Lung microvascular endothelial cell (primary cell): ENCODE measurements around the gene SYNDIG1. TPM values are rescaled to one million over a fixed set of nuclear protein-coding genes. Genes with fewer than 3 reads are reported as not detected.
"Not testable (repeated sequence)": the region's sequence is repeated elsewhere in the genome, so short reads cannot be mapped to it uniquely, and the experiment has no call there.

ENCODE experiments used
- DNase-seq, 2 donors: peaks; one replicate each; pipeline versions ENCODE4 v3.0.0 to v3.0.0-alpha.2; 2010; ENCODE audit warnings: low read depth in 2 of 2
- total RNA-seq: library from RNA; depleted of rRNA; stranded (reverse); fragments of >200 nt; gene quantifications from 2 replicates; pipeline ENCODE4 v1.2.1, GENCODE V29; 2014

The SYNDIG1 gene
- total RNA-seq, 1 donor from 2014 or later: not detected

DNA sequence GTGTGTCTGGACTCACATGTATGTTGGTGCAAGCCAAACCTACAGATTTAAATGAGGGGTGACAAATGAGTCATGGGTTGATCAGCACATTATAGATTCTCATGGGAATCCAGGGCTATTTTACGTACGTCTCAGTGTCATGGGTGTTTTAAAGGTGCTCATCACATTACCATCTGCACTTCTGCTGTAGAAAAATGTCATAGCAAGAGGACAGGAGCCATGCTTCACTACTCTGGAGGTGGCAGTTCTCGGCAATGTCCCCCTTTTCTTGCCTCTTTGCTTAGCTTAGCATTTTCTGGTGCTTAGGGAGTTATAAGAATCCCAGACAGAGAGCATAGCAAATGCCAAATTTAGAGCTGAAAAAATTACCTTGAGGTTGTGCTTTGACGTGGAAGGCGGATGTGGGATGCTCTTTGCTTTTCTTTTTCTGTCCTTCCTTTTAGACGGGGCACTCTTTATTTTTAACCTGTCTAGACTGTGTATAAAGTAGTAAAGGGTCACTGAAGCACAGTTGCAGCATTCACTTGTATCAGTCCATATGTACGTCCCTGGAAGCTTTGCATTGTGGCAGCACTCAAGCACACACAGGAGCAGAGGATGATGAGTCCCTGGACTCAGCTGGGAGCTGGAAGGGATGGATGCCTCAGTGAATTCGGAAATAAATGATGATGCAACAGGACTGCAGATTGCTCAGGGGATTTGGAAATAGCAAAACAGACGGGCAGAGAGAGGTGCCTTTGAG lies 139.7 kb downstream of the SYNDIG1 start:
- no peak for DNase-seq

DNA sequence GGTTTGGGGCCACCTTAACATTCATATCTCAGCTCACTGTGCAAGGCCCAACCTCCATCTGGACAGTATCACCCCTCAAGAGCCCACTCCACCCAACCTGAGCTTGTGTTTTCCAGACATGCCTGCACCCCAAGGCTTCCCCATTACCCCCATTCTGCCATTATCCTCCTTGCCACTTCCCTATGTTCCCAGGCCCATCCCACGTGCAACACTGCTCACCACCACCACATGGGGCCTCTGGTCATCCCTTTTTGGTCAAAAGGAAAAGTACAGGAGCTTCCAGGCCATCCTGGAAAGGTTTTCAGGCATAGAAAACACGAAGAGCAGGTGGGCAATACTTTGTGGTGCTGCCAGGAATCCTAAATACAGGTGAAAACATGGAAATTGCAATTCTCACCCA lies 140.3 kb downstream of the SYNDIG1 start:
- DNase-seq: no peak

DNA sequence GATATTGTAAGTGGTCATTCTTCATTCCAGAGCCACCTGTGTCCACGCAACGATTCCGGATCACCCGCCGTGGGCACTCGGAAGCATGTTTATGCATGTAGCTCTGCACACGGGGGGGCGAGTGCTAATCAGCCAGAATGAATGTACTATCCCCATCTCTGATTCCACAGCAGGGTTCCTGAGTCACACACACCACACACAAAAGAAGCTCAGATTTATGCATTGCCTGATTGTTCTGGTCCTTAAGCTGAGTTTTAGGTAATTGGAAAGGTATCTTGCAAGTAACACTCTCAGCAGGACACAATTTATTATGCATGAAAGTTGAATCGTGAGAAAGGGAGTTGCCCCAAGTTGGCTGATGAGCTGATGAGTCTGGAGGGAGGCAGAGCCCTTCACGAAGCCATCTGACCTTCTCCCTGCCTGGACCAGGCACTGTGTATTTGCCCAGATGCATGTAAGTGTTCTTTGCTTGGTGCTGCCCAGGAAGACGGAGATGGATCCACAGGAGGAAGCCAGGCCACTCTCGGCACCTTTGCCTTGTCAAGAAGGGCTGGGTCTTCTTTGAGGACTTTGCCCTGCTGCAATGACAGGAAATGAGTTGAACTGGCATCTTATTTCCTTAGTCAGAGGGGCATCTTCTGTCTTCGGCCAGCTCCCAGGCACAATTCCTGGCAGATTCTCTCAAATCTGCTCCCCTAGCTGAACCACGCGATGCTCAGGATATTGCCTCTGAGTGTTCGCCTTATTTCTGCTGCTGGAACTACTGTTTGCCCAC lies 141.1 kb downstream of the SYNDIG1 start:
- no peak for DNase-seq

DNA sequence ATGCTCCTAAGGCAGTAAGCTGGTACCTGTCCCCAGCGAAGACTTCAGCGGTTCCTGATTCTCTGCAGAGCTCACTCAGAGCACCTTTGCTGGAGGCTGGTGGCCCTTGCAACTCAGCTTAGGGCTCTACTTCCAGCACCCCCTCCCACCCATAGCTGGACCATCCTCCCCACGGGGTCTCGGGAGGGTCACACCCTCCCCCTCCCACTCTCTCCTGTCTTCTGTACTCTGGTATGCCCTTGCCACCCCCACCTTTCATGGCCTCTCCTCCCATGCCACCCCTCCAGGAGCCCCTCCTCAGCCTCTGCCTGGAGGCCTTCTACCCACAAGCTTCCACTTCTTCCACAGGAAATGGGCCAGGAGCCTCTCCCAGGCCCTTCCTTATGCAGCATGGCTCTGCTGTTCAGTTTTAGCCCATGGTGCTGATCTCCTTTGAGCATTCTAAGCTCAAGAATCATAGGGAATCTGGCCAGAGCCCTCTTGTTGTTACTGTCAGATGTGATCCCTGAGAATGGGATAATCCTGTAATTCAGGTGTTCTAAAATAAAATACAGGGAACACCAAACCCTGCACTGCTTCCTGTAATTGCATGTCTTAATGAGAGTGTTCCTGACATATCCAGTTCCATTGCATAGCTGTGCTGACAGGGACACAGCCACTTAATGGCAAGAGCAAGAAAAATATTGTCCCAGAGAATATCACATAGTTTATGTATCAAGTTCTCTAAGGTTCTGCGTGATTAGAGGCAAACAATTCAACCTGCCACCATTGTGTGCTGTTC lies 142.1 kb downstream of the SYNDIG1 start:
- DNase-seq: no peak

DNA sequence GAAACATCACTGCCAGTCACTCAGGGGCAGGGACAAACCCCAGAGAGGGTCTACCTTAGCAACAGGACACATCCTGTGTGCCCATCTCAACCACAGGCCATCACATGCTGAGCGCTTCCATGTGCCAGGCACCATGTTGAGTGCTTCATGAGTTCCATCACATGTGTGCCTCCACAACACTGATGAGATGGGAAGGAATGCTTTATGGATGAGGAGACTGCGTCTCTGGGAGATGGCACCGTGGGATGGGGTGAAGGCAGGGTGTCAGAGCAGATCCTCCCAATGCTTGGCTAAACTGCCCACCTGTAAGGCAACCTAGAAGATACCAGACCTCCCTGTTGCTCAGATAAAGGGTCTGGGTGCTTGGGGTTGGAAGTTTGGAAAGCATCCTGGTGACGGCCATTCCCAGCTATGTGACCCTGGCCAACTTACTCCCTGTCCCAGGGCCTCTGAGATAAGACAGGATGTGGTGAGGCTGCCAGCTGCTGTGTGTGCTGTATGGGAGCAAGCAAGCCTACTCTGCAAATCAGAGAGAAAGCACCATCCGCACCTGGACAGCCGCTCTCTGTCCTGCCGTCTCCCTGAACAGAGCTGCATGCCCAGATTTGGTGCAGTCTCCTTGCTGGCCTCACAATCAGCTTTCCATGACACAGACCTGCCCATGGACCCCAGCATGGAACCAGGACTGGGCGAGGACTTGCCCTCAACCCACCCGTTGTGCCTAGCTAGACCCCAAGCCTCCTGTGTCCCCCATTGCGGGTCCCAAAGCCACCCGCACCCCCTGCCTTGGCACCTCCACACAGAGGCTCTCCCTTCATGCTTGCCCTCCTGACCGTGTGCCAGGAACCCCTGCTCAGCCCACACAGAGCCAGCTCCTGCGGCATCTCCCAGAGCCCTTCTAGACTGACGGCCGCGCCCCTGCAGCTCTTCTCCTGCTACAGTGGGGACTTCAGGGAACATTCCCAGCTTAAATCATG lies 143.7 kb downstream of the SYNDIG1 start:
- no peak for DNase-seq

DNA sequence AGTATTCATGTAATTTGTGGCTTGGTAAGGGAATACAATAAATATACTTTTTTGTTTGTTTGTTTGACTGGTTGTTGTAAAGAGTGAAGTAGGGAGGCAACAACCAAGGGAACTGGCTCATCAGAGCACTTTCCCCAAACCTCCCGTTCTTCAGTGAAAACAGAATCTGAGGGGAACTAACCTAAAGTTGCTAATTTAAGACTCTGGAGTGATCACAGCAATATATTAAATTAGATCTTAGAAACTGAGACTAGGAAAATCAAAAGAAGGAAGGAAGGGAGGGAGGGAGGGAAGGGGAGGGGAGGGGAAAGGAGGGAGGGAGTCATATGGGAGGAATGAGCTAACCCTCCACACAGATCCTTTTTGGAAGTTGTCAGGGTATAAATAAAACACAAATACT lies 144.9 kb downstream of the SYNDIG1 start:
- DNase-seq: no peak

DNA sequence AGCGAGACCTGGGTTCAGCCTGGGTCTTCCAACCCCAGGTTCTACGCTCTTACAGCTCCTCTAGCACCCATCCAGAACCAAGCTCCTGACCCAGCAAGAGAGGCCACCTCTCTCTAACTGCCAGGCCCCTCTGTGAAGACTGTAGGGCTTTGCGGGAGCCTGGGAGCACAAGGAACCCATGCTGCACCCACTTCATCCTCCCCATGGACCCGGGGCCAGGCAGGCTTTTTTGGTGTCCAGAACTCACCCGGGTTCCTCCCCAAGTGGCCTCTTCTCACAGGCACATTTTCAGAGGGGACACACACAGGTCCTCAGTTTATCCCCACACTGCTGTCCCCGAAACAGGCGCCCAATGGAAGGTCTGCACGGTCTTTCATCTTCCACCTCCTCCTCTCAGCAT lies 145.9 kb downstream of the SYNDIG1 start:
- DNase-seq: no peak

DNA sequence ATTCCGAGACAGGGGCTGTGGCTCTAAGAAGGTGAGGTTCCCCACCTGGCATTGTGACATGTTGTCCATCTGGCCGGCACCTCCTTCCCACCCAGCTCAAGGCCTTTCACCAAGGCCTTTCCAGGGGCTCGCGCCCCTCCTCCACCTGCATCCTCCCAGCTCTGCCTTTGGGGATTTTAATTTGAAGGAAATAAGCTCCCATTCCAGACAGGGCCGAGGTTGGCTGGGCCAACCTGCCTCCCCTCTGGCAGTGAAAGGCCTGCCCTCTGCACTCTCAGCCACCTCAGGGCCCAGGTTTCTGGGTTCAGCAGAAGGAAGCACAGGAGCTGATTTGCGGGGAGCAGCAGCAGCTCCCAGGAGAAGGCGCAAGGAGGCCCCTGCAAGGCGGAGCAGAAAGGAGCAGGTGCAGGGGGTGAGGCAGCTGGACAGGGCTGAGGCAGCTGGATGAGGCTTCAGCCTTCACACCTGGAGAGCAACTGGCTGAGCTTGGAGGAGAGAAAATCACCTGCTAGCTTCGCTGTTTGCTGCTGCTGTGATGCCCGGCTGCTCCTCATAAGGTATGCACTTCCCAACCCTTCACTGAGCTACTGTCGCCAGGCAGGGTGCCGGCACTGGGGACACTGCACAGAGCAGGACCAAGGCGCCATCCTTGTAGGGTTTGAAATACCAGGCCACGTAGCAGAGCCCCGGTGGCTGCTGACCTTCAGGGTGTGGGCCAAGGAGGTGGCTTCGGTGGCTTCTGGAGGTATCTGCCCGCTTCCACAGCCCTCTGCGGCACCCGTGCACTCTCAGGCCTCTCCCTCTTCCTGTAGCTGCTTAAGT lies 147.0 kb downstream of the SYNDIG1 start:
- no peak for DNase-seq

DNA sequence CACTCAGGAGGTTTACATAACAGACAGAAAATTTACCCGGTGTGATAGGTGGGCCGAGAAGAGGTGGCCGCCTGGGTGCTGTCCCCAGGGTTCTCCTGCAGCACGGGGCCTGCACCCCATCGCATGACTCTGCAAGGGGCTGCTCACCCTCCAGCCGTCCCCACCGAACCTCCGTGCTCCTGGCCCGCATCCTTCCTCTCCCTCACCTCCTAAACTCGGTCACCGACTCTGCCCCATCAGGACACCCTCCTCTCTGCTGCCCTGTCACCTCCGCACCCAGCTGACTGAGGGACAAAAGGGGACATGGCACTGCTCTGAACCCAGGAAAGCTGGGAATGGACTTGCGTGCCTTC lies 147.6 kb downstream of the SYNDIG1 start:
- DNase-seq: no peak

DNA sequence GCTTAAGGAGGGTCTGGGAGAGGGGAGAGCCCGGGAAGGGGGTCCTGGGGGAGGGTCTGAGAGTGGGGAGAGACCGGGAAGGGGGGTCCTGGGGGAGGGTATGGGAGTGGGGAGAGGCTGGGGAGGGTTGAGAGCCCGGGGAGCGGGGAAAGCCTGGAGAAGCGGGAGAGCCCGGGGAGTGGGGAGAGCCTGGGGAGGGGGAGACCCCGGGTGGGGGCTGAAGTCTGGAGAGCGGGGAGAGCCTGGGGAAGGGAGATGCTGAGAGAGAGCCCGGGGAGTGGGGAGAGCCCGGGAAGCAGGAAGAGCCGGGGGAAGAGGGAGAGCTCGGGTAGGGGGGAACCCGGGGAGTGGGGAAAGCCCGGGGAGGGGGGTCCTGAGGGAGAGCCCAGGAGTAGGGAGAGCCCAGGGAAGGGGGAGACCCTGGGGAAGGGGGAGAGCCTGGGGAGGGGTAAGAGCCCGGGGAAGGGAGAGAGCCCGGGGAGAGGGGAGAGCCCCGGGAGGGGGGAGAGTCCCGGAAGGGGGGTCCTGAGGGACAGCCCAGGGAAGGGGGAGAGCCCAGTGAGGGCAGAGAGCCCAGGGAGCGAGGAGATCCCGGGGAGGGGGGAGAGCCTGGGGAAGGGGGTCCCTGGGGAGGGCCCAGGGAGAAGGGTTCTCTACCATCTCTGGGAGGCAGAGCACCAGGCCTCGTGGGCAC lies 148.5 kb downstream of the SYNDIG1 start:
- no peak for DNase-seq

DNA sequence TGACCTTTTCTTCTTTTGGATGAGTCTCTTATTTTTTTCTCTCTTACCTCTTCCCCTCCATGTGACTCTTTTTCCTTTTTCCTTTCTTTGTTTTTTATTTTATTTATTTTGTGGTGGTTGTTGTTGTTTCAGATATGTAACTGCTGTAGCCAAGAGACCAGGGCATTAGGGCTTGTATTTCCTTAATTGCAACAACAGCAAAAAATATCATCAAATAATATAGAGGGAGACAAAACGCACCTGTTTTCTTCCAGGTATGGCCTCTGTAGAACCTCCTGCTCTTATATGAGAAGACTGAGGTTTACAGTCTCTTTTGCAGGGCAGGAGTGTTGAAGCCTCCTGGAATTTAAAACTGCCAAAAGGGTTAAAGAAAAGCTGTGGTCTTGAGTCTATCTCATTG lies 149.3 kb downstream of the SYNDIG1 start:
- no peak for DNase-seq

DNA sequence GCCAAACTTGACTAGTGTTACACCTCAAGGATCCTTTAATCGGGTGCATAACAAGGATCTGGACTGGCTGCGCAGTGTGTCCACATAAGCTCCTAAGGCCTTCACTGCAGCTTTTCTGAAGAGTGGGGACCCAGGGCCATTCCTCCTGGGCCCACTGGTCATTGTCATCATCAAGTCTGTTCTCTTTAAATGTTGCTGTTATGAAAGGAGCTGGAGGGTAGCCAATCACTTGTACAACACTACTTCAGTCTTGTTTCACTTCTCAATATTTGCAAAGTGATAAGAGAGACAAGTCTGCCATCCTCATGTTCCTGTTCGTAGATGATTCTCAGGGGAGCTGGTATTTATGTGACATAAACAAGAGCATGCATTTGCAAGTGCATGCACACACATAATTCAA lies 149.8 kb downstream of the SYNDIG1 start:
- DNase-seq: no peak

DNA sequence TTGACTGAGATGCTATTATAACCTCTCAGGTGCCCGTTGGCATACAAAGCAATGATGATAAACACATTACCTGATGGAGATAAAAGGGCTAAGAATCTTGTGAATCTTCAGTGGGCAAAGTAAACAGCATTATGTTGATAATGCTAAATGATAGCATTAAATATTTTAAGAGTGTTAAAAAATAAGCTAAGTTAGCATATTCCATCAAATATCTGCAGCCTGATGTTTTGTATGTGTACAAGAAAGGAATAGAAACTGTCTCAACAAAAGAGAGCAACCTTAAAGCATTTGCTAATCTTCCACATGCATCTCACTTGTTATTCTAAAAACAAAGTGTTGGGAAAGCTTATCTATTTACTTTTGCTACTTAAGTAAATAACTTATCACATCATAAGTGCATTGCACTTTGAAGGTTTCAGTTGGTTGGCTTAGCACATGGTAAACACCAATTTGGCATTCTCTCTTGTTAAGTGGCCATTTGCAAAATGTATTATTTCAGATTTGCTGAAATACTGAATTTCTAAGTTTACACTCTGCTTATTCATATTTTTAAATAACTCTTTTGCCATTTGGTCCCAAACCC lies 151.6 kb downstream of the SYNDIG1 start:
- no peak for DNase-seq

DNA sequence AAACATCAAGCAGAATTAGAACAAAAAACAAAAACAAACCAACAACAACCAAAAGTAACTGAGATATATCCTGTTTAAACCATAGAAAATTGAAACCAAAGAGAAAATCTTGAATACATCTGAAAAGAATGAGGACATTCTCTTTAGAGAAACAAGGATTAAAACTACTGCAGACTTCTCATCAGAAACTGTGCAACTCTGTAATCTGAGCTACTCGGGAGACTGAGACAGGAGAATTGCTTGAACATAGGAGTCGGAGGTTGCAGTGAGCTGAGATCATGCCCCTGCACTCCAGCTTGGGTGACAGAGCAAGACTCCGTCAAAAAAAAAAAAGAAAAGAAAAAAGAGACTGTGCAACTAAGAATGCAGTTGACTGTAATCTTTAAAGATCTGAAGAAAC lies 153.4 kb downstream of the SYNDIG1 start:
- DNase-seq: no peak

DNA sequence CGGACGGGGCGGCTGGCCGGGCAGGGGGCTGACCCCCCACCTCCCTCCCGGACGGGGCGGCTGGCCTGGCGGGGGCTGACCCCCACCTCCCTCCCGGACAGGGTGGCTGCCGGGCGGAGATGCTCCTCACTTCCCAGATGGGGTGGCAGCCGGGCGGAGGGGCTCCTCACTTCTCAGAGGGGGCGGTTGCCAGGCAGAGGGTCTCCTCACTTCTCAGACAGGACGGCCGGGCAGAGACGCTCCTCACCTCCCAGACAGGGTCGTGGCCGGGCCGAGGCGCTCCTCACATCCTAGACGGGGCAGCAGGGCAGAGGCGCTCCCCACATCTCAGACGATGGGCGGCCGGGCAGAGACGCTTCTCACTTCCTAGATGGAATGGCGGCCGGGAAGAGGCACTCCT lies 156.7 kb downstream of the SYNDIG1 start:
- DNase-seq: not testable (repeated sequence)

DNA sequence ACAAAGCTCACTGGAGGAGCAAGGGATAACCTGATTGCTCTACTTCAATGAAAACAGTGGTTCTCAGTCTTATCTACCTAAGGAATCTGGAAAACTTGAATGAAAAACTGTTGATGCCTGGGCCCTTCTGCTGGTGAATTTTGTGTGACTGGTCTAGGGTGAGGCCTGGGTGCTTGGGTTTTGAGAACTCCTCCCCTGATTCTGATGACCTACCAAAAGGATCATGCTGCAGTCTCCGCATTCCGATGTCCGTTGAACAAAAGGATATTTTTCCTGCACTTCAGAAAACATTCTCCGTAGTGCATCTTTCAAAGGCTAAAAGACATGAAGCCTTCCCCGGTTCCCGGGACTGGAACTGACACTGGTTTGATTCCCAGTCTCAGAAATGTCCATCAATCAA lies 157.9 kb downstream of the SYNDIG1 start:
- no peak for DNase-seq

DNA sequence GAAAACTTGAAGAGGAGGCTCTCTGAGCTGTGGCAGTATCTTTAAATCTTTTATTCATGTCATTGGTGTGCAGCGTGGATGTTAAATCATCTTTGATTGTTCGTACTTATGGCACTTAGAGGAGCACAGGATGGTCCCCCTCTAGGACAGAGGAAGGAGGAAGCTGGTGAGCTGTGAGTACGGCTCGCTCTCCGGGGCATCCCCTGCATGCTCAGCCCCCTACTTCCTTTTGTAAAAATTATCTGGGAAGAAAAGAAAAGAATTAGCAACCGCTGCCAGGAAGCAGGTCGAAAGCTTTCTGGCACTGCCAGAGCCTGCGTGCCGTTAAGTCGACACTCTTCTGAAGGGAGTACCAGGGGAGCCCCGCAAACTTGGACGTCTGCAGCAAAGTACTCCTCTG lies 158.5 kb downstream of the SYNDIG1 start:
- DNase-seq: no peak

DNA sequence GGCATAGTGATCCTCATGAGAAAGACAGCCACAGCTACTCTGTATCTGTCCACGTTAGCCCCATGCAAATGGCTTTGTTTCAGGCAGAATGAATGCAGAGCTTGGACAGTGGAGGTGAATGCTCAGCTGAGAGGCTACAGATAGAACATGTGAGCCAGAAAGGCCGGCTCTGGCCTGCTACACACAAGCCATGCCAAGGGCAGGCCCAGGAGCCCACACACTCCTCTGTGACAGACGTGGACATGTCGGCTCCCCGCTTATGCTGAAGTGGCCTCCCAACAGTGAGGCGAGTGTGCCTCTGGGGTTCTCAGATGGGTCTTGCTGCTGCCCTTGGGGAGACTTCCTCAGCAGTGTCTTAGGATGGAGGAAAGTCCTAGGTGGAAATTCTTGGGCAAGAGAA lies 159.6 kb downstream of the SYNDIG1 start:
- no peak for DNase-seq

DNA sequence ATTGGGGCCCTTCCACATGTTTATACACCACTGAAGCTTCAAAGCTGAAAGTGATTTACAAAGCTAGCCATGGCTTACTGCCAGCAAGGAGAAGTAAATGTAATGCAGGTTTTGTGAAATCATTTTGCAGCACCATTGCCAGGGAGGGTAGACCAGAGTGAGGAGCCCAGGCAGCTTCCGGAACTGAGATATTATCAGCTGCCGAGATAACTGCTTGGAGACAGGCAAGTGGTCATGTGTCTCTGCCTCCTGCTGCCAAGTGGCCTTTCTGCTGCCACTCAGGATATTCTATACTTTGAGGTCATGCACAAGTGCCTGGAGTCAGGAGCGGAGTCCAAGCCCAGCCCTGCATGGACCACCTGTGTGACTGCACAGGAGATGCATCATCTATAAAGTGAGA lies 160.2 kb downstream of the SYNDIG1 start:
- DNase-seq: no peak
